HT1080 (cell line): Measurements from ENCODE around the gene MFSD12. TPM values are rescaled to one million over a fixed set of nuclear protein-coding genes. Genes with fewer than 3 reads are reported as not detected.
"Not testable (repeated sequence)": the region's sequence is repeated elsewhere in the genome, so short reads cannot be mapped to it uniquely, and the experiment has no call there.

Experiments used
- DNase-seq: peaks from one replicate; pipeline ENCODE4 v3.0.0-alpha.2; 2015; ENCODE audit warnings: low read depth
- small RNA-seq: library from RNA; depleted of rRNA; stranded (forward); fragments of <200 nt; gene quantifications from one replicate; pipeline ENCODE3, GENCODE V24; 2014
- total RNA-seq: library from RNA; depleted of rRNA; stranded (reverse); fragments of >200 nt; shearing (Covaris generic); gene quantifications from 2 replicates; pipeline ENCODE4 v1.2.3, GENCODE V29; 2014; rRNA removed

The MFSD12 gene
- total RNA-seq, 1 experiment from 2014 or later, result 132 TPM

- DNase-seq, result not testable (repeated sequence)
Measured at GRCh38 chr19:3508121-3508661, 49.2 kb downstream of the MFSD12 start.

GRCh38 chr19:3507371-3508120 is 49.8 kb downstream of the MFSD12 start:
- DNase-seq, result no peak

- no peak for DNase-seq
Measured at GRCh38 chr19:3506384-3507340, 50.7 kb downstream of the MFSD12 start.

GRCh38 chr19:3505598-3506383 is 51.6 kb downstream of the MFSD12 start, which contains the start of gene FZR1:
Gene FZR1 (plus strand): TSS chr19:3506311. CDS start chr19:3522990, 16,679 bp downstream.
- peak; percentile 97 for DNase-seq

- DNase-seq, result no peak
Measured at GRCh38 chr19:3504735-3505134, 52.7 kb downstream of the MFSD12 start.

GRCh38 chr19:3503036-3503572 is 54.3 kb downstream of the MFSD12 start:
- DNase-seq, result no peak

- no peak for DNase-seq
Measured at GRCh38 chr19:3501780-3502179, 55.6 kb downstream of the MFSD12 start.

GRCh38 chr19:3500429-3501101 is 56.8 kb downstream of the MFSD12 start, which contains the start of gene DOHH:
Gene DOHH (minus strand): TSS chr19:3500674. CDS start chr19:3496814, 3,860 bp downstream.
- peak; percentile 90 for DNase-seq

GRCh38 chr19:3499738-3500428 is 57.5 kb downstream of the MFSD12 start:
- DNase-seq, result no peak

- DNase-seq, result no peak
Measured at GRCh38 chr19:3497757-3498520, 59.4 kb downstream of the MFSD12 start.

GRCh38 chr19:3496392-3497273 is 60.8 kb downstream of the MFSD12 start:
- no peak for DNase-seq

GRCh38 chr19:3494559-3494958 is 62.8 kb downstream of the MFSD12 start:
- no peak for DNase-seq

Small RNA genes lying within 50 kb of the gene (small RNA-seq; reads per million reads assigned to genes)
- gene AC005786.1, result not detected
- gene RF00212, result not detected

Other genes starting within 250 kb of the MFSD12 start
- 22.5 and 33.2 TPM in 2 replicates for gene NFIC, start 191.0 kb downstream of the MFSD12 start, total RNA-seq
- gene SMIM24, start 77.1 kb downstream of the MFSD12 start, total RNA-seq, result not detected in 2 replicates
- gene SMIM44, start 74.1 kb downstream of the MFSD12 start, total RNA-seq, result not detected in 2 replicates
- gene DOHH, start 56.9 kb downstream of the MFSD12 start, total RNA-seq, result 37.0 and 45.3 TPM in 2 replicates
- gene FZR1, start 51.3 kb downstream of the MFSD12 start, total RNA-seq, result 60.9 and 73.5 TPM in 2 replicates
- 0.60 TPM in 1 of 2 replicates, not detected in the other for gene TEKTIP1, start 18.4 kb downstream of the MFSD12 start, total RNA-seq
- 57.1 and 69.3 TPM in 2 replicates for gene HMG20B, start 15.4 kb upstream of the MFSD12 start, total RNA-seq
- gene GIPC3, start 27.9 kb upstream of the MFSD12 start, total RNA-seq, result 0.02 and 0.03 TPM in 2 replicates
- gene TBXA2R, start 49.3 kb upstream of the MFSD12 start, total RNA-seq, result 0.40 and 0.96 TPM in 2 replicates
- gene CACTIN, start 69.2 kb upstream of the MFSD12 start, total RNA-seq, result 27.8 and 33.4 TPM in 2 replicates
- gene PIP5K1C, start 142.9 kb upstream of the MFSD12 start, total RNA-seq, result 8.9 and 15.5 TPM in 2 replicates
- 0.03 TPM in 1 of 2 replicates, not detected in the other for gene TJP3, start 150.8 kb upstream of the MFSD12 start, total RNA-seq
- 16.9 and 19.3 TPM in 2 replicates for gene APBA3, start 204.1 kb upstream of the MFSD12 start, total RNA-seq
- 50.0 and 107 TPM in 2 replicates for gene MRPL54, start 205.1 kb upstream of the MFSD12 start, total RNA-seq
- gene RAX2, start 214.6 kb upstream of the MFSD12 start, total RNA-seq, result not detected in 2 replicates
- gene MATK, start 228.8 kb upstream of the MFSD12 start, total RNA-seq, result not detected in 2 replicates